Measurements from ENCODE around the gene CD244. TPM values are rescaled to one million over a fixed set of nuclear protein-coding genes. Genes with fewer than 3 reads are reported as not detected.

CD244 gene
- total RNA-seq, 1 experiment from 2014 or later = not detected

DNA sequence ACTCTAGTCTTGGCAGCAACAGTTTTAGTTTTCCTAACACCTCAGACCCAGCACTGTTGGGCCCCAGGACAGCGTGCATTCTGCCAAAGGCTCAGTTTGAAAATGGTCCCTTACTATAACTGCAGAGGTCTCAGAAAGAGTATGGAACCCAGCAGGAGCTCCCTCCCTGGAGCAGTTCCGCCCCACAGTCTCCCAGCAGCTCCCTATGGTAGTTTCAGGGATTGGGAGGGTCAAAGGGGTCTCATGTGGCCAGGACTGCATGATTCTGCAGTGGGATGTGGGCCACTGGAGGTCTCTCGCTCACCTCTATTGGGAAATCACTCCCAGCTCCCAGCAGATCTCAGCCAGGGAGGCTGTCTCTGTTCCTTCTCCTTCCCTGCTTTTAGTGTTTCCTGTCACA lies 54.4 kb downstream of the CD244 start:
- Mint-ChIP-seq H3K4me3 (ENCODE audit: low read depth, unreplicated experiment) (no peak overlapping the region), H3K27me3 (ENCODE audit: unreplicated experiment) (no peaks in the 10 kb centered on the region), H3K9me3 (ENCODE audit: low read depth, unreplicated experiment) (peaks cover 5% of the 10 kb centered on the region), H3K4me1 (ENCODE audit: low read depth, unreplicated experiment) (peaks cover 26% of the 10 kb centered on the region), H3K36me3 (ENCODE audit: insufficient read depth, unreplicated experiment) (peaks cover 4% of the 10 kb centered on the region), H3K27ac (ENCODE audit: unreplicated experiment) (no peak overlapping the region)
- TF ChIP-seq, protein P1, sequence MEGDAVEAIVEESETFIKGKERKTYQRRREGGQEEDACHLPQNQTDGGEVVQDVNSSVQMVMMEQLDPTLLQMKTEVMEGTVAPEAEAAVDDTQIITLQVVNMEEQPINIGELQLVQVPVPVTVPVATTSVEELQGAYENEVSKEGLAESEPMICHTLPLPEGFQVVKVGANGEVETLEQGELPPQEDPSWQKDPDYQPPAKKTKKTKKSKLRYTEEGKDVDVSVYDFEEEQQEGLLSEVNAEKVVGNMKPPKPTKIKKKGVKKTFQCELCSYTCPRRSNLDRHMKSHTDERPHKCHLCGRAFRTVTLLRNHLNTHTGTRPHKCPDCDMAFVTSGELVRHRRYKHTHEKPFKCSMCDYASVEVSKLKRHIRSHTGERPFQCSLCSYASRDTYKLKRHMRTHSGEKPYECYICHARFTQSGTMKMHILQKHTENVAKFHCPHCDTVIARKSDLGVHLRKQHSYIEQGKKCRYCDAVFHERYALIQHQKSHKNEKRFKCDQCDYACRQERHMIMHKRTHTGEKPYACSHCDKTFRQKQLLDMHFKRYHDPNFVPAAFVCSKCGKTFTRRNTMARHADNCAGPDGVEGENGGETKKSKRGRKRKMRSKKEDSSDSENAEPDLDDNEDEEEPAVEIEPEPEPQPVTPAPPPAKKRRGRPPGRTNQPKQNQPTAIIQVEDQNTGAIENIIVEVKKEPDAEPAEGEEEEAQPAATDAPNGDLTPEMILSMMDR (IDR thresholded peaks at IDR 0.05; ENCODE audit: unreplicated experiment) = no peak
- CTCF ChIA-PET = no interaction called here
- intact Hi-C loops (cut with micrococcal nuclease; ENCODE audit: unreplicated experiment) = no loop called here
- DNase-seq = no peak
- BruUV-seq (replicated peaks) = no TSS peak

DNA sequence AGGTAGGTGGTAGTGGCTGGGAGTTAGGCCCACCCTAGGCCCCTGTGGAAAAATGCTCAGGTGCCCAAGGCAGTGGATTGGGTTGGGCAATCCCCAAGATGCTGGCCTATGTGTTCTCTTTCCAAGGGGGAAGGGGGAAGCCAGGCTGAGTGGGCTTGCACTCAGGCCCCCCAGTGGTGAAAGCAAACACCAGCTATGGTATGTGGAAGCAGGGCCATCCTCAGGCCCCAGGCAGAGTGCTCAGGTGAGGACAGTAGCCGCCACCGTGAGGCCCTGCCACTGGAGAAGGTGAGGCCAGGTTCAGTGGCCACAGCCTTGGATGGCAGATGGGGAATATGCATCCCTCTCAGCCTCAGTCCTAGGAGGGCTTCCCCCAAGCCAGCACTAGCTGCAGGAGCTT lies 54.9 kb downstream of the CD244 start:
- BruUV-seq (replicated peaks) = no TSS peak
- no peak for DNase-seq
- intact Hi-C loops (cut with micrococcal nuclease; ENCODE audit: unreplicated experiment) = loop anchor here (2.0 kb wide), 2 partner anchors 23 to 27 kb away; no protein-coding TSS in a partner anchor
- Mint-ChIP-seq H3K36me3 (ENCODE audit: insufficient read depth, unreplicated experiment) (no peaks in the 10 kb centered on the region), H3K4me3 (ENCODE audit: low read depth, unreplicated experiment) (no peak overlapping the region), H3K4me1 (ENCODE audit: low read depth, unreplicated experiment) (peaks cover 20% of the 10 kb centered on the region), H3K27ac (ENCODE audit: unreplicated experiment) (no peak overlapping the region), H3K27me3 (ENCODE audit: unreplicated experiment) (no peaks in the 10 kb centered on the region), H3K9me3 (ENCODE audit: low read depth, unreplicated experiment) (peaks cover 5% of the 10 kb centered on the region)
- CTCF ChIA-PET = no interaction called here
- TF ChIP-seq, protein P1 (IDR thresholded peaks at IDR 0.05; ENCODE audit: unreplicated experiment) = peak; percentile 2

DNA sequence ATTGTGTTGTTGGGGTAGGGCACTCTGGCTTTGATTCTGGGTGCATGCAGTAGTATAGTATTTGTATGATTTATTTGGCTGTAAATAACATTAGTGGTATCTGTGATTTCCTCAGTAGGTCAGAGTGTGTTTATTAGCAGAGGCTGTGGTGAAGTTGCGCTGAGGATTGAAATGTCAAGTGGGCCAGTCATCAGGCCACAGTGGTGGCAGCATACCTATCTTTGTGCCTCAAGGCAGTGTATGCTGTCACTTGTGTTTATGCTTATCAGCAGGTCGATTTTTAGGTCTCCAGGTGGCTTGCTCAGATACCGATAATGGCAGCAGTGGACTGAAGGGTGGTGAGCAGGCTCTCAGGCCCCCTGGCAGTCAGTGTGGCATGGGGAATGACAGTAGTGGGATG lies 55.4 kb downstream of the CD244 start:
- Mint-ChIP-seq H3K27ac (ENCODE audit: unreplicated experiment) (no peak overlapping the region), H3K4me1 (ENCODE audit: low read depth, unreplicated experiment) (peaks cover 18% of the 10 kb centered on the region), H3K36me3 (ENCODE audit: insufficient read depth, unreplicated experiment) (no peaks in the 10 kb centered on the region), H3K9me3 (ENCODE audit: low read depth, unreplicated experiment) (peaks cover 5% of the 10 kb centered on the region), H3K4me3 (ENCODE audit: low read depth, unreplicated experiment) (no peak overlapping the region), H3K27me3 (ENCODE audit: unreplicated experiment) (no peaks in the 10 kb centered on the region)
- no TSS peak for BruUV-seq (replicated peaks)
- intact Hi-C loops (cut with micrococcal nuclease; ENCODE audit: unreplicated experiment) = loop anchor here (2.0 kb wide), 2 partner anchors 24 to 26 kb away; no protein-coding TSS in a partner anchor
- DNase-seq = no peak
- CTCF ChIA-PET = interaction anchor here (0.9 kb wide), 1 partner anchor 25 kb away, joined by 3 read pairs; no protein-coding TSS in a partner anchor
- TF ChIP-seq, protein P1 (IDR thresholded peaks at IDR 0.05; ENCODE audit: unreplicated experiment) = no peak

DNA sequence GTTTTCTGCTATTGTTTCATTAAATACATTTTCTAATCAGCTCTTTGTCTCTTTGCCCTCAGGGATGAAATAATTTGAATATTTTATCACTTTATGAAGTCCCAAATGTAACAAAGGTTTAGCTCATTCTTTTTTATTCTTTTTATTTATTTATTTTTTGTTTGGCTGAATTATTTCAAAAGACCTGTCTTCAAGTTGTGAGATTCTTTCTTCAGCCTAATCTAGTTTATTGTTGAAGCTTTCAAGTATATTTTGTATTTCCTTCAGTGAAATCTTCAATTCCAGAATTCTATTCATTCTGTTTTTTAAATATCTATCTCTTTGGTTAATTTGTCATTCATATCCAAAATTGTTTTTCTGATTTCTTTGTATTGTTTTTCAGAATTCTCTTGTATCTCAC lies 55.9 kb downstream of the CD244 start:
- no peak overlapping the region for H3K4me3 Mint-ChIP-seq (ENCODE audit: low read depth, unreplicated experiment)
- DNase-seq = no peak
- CTCF ChIA-PET = interaction anchor here (0.9 kb wide), 1 partner anchor 25 kb away, joined by 3 read pairs; no protein-coding TSS in a partner anchor
- no peaks in the 10 kb centered on the region for H3K27me3 Mint-ChIP-seq (ENCODE audit: unreplicated experiment)
- H3K9me3 Mint-ChIP-seq (ENCODE audit: low read depth, unreplicated experiment) = peaks cover 3% of the 10 kb centered on the region
- H3K36me3 Mint-ChIP-seq (ENCODE audit: insufficient read depth, unreplicated experiment) = no peaks in the 10 kb centered on the region
- intact Hi-C loops (cut with micrococcal nuclease; ENCODE audit: unreplicated experiment) = loop anchor here (2.0 kb wide), 2 partner anchors 24 to 26 kb away; no protein-coding TSS in a partner anchor
- TF ChIP-seq, protein P1 (IDR thresholded peaks at IDR 0.05; ENCODE audit: unreplicated experiment) = no peak
- BruUV-seq (replicated peaks) = no TSS peak
- peaks cover 13% of the 10 kb centered on the region for H3K4me1 Mint-ChIP-seq (ENCODE audit: low read depth, unreplicated experiment)
- no peak overlapping the region for H3K27ac Mint-ChIP-seq (ENCODE audit: unreplicated experiment)
